GM21447 (cell line): ENCODE measurements around the gene DAND5.

ENCODE experiments used
- ATAC-seq: cut with Tn5 transposase; IDR thresholded peaks from one replicate; pipeline ENCODE4 v1.9.1; 2021; ENCODE audit not compliant: unreplicated experiment

Gene DAND5

DNA sequence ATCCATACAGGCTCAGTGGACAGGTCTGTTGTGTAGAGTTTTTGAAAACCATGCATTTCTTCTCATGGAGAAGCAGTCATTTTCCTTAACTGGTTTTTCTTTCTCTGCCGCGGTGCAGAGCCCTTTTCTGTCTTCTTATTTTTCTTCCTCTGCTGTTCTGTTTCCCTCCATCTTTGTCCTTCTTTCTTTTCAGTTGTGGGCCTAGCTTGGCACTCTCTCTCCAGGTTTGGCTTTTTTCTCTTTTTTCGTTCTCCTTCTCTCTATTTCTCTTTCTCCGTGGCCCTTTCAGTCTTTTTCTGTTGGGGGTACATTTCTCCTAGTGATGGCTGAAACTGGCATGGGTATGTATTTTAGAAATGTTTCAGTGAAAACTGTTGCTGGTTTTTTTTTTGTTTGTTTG, 50.0 kb downstream of the DAND5 start:
- ATAC-seq, result no peak

DNA sequence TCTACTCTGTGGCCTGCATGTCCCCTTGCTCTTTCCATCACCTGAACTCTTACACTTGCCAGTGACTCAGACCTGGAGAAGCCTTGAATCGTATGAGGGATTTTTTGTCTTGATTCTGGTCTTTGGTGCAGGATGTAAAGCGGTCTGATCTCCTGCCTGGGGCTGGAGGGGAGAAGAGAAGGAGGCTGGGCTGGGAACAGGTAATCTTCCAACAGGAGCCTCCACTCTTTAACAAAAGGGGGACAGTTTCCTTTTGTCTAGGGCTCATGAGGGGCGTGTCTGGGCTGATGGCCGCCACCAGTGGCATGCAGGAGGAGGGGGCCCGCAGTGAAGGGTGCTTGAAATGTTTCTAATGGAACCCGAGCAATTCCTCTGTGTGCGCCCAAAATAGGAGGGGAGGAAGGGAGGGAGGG, 50.6 kb downstream of the DAND5 start:
- ATAC-seq, result no peak

DNA sequence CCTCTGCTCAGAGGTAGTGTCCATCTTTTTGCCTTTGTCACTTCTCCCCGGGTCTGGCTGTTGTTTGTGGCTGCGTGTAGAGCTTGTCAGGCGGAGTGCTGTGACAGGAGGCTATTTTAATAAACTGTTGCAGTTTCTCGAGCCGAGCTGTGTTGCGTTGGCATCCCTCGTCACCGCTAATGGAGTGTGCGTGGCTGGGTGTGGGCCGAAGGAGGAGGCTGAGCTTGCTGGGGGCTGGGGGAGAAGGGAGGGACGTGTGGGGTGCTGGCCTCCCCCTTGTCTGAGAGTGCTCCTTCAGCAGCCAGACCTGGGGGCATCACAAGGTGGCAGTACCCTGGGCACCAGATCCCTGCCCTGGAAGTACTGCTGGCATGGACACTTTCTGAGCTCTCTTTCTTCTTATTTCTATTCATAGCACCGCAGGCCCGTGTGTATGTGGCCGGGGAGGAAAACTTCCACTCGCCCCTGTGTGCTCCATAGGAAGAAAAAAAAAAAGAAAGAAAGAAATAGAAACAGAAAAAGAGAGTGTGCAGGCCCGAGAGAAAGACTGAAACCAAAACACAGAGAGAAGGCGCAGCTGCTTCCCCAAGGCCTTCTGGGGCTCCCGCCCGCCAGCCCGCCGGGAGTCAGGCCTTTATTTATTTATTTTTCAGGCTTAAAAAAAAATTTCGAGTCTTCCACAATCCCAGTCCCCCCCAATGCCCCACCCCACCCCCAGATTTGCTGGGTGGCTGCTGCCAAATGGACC, 52.9 kb downstream of the DAND5 start:
- no peak for ATAC-seq

DNA sequence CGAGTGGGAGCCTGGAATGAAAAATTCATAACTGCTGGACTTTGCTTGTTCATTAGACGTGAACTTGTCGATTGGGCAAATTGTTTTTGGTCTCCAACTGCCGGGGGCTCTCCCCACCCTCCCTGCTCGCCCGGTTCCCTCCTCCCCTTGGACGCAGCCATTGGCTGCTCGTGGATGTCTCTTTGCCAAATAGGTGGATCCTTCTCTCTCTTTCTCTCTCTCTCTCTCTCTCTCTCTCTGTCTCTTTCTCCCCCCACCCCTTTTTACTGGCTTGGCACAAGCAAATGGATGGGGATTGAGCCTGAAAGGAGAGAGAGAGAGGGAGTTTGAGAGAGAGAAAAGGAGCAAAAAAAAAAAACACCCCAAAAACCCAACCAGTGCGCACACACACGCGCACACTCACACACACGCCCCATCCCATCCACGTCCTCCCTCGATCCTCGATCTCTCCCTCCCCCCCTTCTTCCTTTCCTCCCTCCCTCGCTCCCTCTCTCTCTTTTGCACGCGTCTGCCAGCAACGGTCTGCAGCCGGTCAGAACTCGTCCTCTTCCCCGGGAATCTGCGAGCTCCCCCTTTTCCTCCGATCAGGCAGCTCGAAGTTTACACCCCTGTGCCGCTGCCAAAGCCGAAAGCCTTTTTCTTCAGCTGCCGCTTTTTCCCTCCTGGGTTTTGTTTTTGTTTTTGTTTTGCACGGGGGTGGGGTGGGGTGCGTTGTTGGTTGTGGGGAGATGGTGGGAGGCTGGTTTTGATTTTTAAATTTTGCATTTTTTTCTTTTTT, 53.7 kb downstream of the DAND5 start:
- ATAC-seq, result no peak

DNA sequence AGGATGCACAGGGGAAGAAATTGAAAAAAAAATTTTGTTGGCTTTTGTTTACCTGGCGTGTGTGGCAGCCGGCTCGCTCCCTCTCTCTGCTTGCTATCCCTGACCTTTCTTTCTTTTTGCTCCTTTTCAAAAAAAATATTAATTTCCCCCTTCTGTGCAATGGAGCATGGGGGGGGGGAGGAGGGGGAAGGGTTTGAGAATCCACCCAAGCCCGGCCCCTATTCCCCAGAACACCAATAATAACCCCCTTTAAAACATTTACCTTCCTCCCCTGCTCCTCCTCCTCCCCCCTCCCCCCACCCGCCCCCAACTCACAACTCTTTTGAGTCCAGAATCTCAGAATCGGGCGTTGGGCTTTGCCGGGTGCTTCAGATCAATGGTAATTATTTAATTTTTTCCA, 54.3 kb downstream of the DAND5 start:
- no peak for ATAC-seq
